ELF-1 (cell line): ENCODE data around the gene ABITRAM.
"Not testable (repeated sequence)": the region's sequence is repeated elsewhere in the genome, so short reads cannot be mapped to it uniquely, and the experiment has no call there.

Experiments used
- DNase-seq: peaks from one replicate; pipeline ENCODE4 v3.0.0-alpha.2; 2016; ENCODE audit warnings: low read depth, low spot score

The ABITRAM gene

GRCh38 chr9:108928386-108928785, 5.8 kb upstream of the ABITRAM start:
- DNase-seq: no peak

- DNase-seq: no peak
These were observed 926 bp upstream of the ABITRAM start for GRCh38 chr9:108933231-108933717.

GRCh38 chr9:108933718-108934322, 380 bp upstream of the ABITRAM start, which contains the start of gene ELP1:
TSS of gene ELP1 (minus strand) at chr9:108934124. CDS start at chr9:108931146, 2,978 bp downstream.
- DNase-seq: peak; percentile 96

DNA sequence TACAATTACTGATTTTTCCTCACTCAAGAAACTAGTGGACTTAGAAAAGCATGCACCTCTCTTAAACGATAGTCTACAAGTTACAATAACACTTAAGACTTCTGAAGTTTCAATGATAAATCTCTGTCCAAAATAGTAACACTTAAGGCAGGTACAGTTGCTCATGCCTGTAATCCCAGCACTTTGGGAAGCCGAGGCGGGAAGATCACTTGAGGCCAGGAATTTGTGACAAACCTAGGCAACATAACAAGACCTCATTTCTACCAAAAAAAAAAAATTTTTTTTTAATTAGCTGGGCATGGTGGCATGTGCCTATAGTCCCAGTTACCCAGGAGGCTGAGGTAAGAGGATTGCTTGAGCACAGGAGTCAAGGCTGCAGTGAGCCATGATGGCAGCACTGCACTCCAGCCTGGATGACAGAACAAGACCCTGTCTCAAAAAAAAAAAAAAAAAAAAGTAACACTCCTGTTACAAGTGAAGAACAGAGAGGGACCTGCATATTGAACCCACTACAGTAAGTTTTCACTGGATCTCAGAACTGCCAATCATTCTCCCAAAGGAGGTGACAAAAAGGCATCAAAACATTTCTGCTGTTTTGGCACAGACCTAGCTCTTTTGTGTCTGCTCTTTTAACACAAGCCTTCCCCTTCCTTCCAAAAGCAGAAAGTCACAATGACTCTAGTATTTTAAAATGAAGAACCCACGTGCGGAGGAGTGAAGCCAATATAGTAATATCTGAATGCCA, 3.5 kb downstream of the ABITRAM start:
- no peak for DNase-seq

GRCh38 chr9:108939975-108940374, 5.8 kb downstream of the ABITRAM start:
- DNase-seq: no peak

GRCh38 chr9:108950168-108950567, 16.0 kb downstream of the ABITRAM start:
- DNase-seq: no peak

- DNase-seq: no peak
These were observed 17.4 kb downstream of the ABITRAM start for GRCh38 chr9:108951578-108951977.

GRCh38 chr9:108953983-108954574, 19.9 kb downstream of the ABITRAM start:
- no peak for DNase-seq

- DNase-seq: no peak
These were observed 21.9 kb downstream of the ABITRAM start for GRCh38 chr9:108956022-108956630.

GRCh38 chr9:108956631-108957026, 22.4 kb downstream of the ABITRAM start:
- no peak for DNase-seq

DNA sequence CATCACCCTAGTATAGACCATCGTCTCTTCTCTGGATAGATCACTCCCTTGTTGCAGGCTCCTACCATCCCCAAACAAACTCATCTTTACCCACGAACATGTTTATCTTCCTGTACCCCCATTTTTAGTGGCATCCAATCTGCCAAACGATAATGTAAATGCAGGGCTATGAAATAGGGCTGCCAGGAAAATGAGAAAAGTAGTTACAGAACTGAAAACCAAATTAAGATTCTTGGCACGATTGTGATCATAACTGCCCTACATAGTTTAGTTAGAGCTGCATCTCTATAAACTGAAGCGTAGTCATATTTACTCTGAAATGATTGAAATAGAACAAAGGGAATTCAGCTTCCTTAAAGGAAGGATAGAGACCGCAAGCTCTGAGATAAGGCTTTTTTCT, 26.1 kb downstream of the ABITRAM start:
- no peak for DNase-seq

DNA sequence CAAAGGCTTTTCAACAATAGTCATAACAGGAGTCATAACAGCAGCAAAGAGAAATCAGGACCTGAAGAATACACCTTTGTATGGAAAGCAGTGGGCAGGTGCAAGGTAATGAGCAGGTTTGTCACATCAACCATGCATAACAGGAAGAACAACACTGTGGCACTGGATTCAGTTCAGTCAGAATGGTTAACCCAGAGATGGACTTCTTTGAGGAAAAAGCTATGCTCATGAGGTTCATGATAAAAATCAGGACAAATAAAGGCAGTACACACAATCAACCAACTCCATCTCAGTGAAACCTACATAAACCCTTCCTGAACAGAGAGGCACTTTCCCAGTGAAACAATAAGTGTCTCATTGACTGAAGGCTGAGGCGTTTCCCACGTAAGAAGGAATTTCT, 27.0 kb downstream of the ABITRAM start:
- no peak for DNase-seq

GRCh38 chr9:108963459-108964143, 29.4 kb downstream of the ABITRAM start:
- no peak for DNase-seq

- no peak for DNase-seq
These were observed 33.7 kb downstream of the ABITRAM start for GRCh38 chr9:108967916-108968315.

GRCh38 chr9:108971392-108971791, 37.2 kb downstream of the ABITRAM start:
- not testable (repeated sequence) for DNase-seq

DNA sequence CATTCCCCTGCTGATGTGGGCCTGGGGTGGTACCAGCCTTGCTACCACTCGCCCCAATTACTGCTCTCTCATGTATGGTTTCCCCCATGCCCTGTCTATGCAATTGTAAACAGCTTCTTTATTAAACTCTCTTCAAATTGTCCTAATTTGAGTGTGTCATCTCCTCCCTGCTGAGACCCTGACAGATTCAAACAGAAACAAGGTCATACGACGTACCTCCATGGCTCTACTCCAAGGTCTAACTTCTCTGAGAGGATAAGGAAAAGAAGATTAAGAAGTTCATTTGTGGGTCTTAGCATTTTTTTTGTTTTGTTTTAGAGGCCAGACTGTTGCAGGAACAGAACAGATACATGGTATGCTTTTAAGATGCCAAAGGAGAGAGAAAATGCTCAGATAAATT, 38.0 kb downstream of the ABITRAM start:
- DNase-seq: no peak

DNA sequence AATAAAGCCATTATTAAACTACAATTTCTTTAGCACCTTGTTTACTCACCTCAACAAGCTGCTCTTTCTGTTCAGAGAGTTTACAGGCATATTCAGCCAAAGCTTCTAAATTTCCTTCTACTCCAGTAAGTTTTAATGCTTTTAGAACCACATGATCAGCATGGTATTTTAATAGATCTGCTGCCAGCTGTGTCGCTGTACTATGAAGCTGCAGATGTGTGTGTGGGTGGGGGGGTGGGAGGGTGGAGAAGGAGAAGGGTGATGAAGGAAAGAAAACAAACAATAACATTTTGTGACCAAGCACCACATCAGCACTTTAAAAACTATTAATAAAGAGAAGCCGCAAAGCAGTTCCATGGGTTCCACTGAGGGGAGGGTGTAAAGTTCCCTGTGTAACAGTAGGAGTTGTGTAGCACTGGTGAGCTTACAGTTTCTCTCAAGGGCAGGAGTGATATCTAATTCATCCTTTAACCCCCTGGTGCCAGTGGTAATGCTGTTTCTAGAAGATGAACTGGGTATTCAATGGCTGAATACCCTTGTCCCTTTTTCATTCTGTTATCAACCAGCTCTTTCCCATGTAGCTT, 38.5 kb downstream of the ABITRAM start:
- DNase-seq: no peak

DNA sequence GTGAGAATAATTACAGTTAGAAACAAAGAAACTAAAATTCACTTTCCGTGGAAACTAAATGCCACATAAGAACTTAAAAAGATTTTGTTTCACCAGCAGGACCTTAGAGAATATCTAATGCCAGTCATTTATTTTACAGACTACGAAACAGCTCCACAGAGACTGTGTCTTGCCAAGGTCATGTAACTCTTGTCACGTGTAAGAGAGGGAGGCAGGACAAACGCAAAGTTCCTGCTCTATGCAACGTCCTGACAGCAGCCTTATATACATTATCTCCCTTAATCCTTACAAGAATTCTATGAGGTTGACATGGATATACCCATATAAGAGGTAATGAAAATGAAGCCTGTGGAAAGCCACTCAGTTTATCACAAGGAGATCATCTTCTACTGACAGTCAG, 39.7 kb downstream of the ABITRAM start:
- no peak for DNase-seq

DNA sequence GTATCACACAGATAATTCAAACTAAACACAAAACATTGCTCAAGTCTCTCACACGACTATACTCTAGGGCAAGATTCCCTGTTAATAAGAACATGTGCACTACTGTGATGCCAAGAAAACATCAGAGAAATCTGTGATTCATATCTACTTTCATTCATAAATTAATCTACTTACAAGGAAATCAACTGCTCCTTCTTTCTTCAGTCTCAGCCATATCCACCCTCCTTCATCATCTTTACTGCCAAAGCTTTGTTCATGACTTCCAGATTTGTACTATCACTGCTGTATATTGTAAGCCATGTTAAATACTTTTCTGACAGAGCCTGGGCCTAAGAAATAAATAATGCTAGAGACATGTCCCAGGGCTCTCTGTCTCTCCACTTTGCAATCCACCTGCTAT, 44.0 kb downstream of the ABITRAM start:
- DNase-seq: no peak

GRCh38 chr9:108980893-108981292, 46.7 kb downstream of the ABITRAM start:
- DNase-seq: no peak

DNA sequence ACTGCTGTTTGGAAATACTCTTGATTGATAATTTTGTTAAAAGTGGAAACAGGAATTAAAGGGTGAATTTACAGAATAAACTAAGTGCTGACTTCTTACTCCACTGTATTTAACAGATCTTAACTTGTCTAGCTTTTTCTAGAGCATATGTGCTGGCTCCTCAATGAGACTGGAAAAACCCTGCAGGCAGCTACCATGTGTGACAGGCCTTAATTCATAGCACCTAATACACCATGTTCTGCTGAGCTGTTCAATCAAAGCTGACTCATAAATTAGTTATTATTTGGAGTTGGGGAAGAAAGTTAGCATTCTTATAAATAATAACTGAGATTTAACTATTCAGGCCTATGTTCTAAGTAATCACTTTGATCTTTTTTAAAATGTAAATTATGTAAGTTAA, 49.7 kb downstream of the ABITRAM start:
- no peak for DNase-seq
